ENCODE measurements around the gene LPIN1. TPM values are rescaled to one million over a fixed set of nuclear protein-coding genes. Genes with fewer than 3 reads are reported as not detected.

The LPIN1 gene
- total RNA-seq, 1 experiment from 2014 or later, result 43.1 TPM

DNA sequence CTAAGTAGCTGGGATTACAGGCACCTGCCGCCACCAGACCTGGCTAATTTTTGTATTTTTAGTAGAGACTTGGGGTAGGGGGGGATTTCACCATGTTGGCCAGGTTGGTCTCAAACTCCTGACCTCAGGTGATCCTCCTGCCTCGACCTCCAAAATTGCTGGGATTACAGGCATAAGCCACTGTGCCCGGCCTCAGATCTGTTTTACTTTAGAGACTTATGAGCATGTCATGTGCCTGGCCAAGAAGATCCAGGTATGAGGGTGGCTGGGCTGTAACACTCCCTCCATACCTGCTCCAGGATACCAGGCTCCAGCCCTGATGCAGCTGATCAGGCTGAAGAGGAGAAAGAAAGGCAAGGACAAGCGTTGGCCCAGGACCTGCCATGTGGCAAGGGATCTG lies 125.0 kb downstream of the LPIN1 start:
- Histone ChIP-seq H3K27ac (no peak overlapping the region), H2AFZ (no peak overlapping the region), H3K9me3 (ENCODE audit: insufficient read depth, low read depth) (no peaks in the 10 kb centered on the region), H4K20me1 (ENCODE audit: insufficient read depth) (no peaks in the 10 kb centered on the region), H3K27me3 (ENCODE audit: insufficient read depth, low read depth) (no peaks in the 10 kb centered on the region), H3K4me2 (no peak overlapping the region), H3K4me3 (no peak overlapping the region), H3F3A (ENCODE audit: insufficient read depth, low read depth) (no peaks in the 10 kb centered on the region; the same call in 1 of the 2 replicates), H3K9me2 (ENCODE audit: insufficient read depth) (no peaks in the 10 kb centered on the region), H3K36me3 (ENCODE audit: low read depth) (no peaks in the 10 kb centered on the region), H3K4me1 (replicated peaks; ENCODE audit: insufficient read depth) (peaks cover 7% of the 10 kb centered on the region; the same call in 1 of the 2 replicates), H3K79me2 (ENCODE audit: low read depth) (no peaks in the 10 kb centered on the region)
- no TSS peak for BruUV-seq (replicated peaks)
- no peak for DNase-seq
- intact Hi-C loops (cut with micrococcal nuclease; ENCODE audit: unreplicated experiment), result no loop called here
- ChIA-PET CTCF (no interaction called here), POLR2A (ENCODE audit: unreplicated experiment) (no interaction called here)
- TF ChIP-seq, protein P1, sequence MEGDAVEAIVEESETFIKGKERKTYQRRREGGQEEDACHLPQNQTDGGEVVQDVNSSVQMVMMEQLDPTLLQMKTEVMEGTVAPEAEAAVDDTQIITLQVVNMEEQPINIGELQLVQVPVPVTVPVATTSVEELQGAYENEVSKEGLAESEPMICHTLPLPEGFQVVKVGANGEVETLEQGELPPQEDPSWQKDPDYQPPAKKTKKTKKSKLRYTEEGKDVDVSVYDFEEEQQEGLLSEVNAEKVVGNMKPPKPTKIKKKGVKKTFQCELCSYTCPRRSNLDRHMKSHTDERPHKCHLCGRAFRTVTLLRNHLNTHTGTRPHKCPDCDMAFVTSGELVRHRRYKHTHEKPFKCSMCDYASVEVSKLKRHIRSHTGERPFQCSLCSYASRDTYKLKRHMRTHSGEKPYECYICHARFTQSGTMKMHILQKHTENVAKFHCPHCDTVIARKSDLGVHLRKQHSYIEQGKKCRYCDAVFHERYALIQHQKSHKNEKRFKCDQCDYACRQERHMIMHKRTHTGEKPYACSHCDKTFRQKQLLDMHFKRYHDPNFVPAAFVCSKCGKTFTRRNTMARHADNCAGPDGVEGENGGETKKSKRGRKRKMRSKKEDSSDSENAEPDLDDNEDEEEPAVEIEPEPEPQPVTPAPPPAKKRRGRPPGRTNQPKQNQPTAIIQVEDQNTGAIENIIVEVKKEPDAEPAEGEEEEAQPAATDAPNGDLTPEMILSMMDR (conservative IDR thresholded peaks at IDR 0.05), result no peak
- TF ChIP-seq EZH2 (IDR thresholded peaks at IDR 0.05; ENCODE audit: low read depth), result no peak

DNA sequence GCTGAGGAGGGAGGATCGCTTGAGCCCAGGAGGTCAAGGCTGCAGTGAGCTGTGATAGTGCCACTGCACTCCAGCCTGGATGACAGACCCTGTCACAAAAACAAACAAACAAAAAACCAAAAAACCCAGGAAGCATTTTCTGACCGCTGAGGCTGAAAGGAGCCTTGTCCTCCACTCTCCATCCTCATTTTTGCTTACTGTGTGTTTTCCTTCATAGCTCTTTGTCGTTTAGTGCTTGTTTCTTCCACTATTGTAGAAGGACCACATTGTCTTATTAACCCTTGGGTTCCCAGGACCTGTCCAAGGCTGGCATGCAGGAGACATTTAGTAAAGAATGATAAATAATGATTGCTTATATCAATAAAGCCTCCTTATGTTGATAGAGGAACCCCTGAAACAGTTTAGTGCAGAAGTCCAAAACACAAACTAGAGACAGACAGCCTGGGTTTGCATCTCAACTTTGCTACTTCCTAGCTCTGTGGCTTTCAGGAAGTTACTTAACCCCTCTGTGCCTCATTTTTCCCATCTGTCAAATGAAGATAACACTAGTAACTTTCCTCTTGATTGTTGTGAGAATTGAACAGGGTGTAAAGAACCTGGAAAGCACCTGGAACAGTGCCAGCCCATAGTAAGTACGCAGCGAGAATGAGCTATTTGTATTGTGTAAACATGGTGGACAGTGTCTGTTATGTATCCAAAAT lies 126.0 kb downstream of the LPIN1 start:
- CTCF ChIA-PET, result no interaction called here
- TF ChIP-seq, protein P1 (conservative IDR thresholded peaks at IDR 0.05), result no peak
- TF ChIP-seq EZH2 (IDR thresholded peaks at IDR 0.05; ENCODE audit: low read depth), result no peak
- H3K27ac ChIP-seq, result no peak overlapping the region
- H3K4me2 ChIP-seq, result no peak overlapping the region
- peaks cover 7% of the 10 kb centered on the region; the same call in 1 of the 2 replicates for H3K4me1 ChIP-seq (replicated peaks; ENCODE audit: insufficient read depth)
- H2AFZ ChIP-seq, result no peak overlapping the region
- no TSS peak for BruUV-seq (replicated peaks)
- H4K20me1 ChIP-seq (ENCODE audit: insufficient read depth), result no peaks in the 10 kb centered on the region
- intact Hi-C loops (cut with micrococcal nuclease; ENCODE audit: unreplicated experiment), result no loop called here
- no peaks in the 10 kb centered on the region for H3K27me3 ChIP-seq (ENCODE audit: insufficient read depth, low read depth)
- no peak overlapping the region for H3K4me3 ChIP-seq
- no peaks in the 10 kb centered on the region for H3K36me3 ChIP-seq (ENCODE audit: low read depth)
- POLR2A ChIA-PET (ENCODE audit: unreplicated experiment), result interaction anchor here (0.6 kb wide), 1 partner anchor 117 kb away, joined by 3 read pairs; no protein-coding TSS in a partner anchor
- no peak for DNase-seq
- H3K9me2 ChIP-seq (ENCODE audit: insufficient read depth), result no peaks in the 10 kb centered on the region
- H3F3A ChIP-seq (ENCODE audit: insufficient read depth, low read depth), result no peaks in the 10 kb centered on the region; the same call in 1 of the 2 replicates
- no peaks in the 10 kb centered on the region for H3K79me2 ChIP-seq (ENCODE audit: low read depth)
- H3K9me3 ChIP-seq (ENCODE audit: insufficient read depth, low read depth), result no peaks in the 10 kb centered on the region

DNA sequence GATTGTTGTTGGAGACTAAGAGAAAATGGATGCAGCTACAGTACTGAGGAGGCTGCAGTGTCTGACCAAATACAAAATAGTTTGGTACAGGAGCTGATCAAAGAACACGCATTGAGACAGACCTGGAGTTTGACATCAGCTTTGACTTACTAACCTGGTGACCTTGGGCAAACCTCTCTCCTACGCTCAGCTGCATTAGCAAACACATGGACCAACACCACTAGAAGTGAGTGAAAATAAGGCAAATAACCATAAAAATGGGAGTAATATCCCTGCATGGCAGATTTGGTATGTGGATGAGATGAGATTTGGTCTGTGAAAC lies 126.5 kb downstream of the LPIN1 start:
- no peaks in the 10 kb centered on the region for H3K79me2 ChIP-seq (ENCODE audit: low read depth)
- no peak overlapping the region for H3K4me3 ChIP-seq
- no TSS peak for BruUV-seq (replicated peaks)
- TF ChIP-seq, protein P1 (conservative IDR thresholded peaks at IDR 0.05), result no peak
- no peak for TF ChIP-seq EZH2 (IDR thresholded peaks at IDR 0.05; ENCODE audit: low read depth)
- CTCF ChIA-PET, result no interaction called here
- no peak for DNase-seq
- H3K27me3 ChIP-seq (ENCODE audit: insufficient read depth, low read depth), result no peaks in the 10 kb centered on the region
- intact Hi-C loops (cut with micrococcal nuclease; ENCODE audit: unreplicated experiment), result no loop called here
- no peak overlapping the region for H3K27ac ChIP-seq
- no peaks in the 10 kb centered on the region; the same call in 1 of the 2 replicates for H3F3A ChIP-seq (ENCODE audit: insufficient read depth, low read depth)
- H3K9me3 ChIP-seq (ENCODE audit: insufficient read depth, low read depth), result no peaks in the 10 kb centered on the region
- POLR2A ChIA-PET (ENCODE audit: unreplicated experiment), result no interaction called here
- H2AFZ ChIP-seq, result no peak overlapping the region
- H3K4me1 ChIP-seq (replicated peaks; ENCODE audit: insufficient read depth), result peaks cover 5% of the 10 kb centered on the region; the same call in 1 of the 2 replicates
- H4K20me1 ChIP-seq (ENCODE audit: insufficient read depth), result no peaks in the 10 kb centered on the region
- no peaks in the 10 kb centered on the region for H3K36me3 ChIP-seq (ENCODE audit: low read depth)
- no peaks in the 10 kb centered on the region for H3K9me2 ChIP-seq (ENCODE audit: insufficient read depth)
- H3K4me2 ChIP-seq, result no peak overlapping the region

Data from PC-9 (cell line).